Adrenal gland (tissue), 12 donors: ENCODE results near the gene RBM19. TPM values are rescaled to one million over a fixed set of nuclear protein-coding genes. Genes with fewer than 3 reads are reported as not detected.

Experiments used
- DNase-seq, 7 donors: peaks; one replicate each; pipeline ENCODE4 v3.0.0-alpha.2; 2019 to 2020
- H3K27ac ChIP-seq, 5 donors: fragments of 200-600 bp; sonication (generic) in 4 of 5; 1 replicate in 3 of 5; 2 replicates in 2 of 5; pipeline versions ENCODE4 v1.5.1 to v1.8.0; 2016 to 2020; ENCODE audit warnings: mild to moderate bottlenecking in 1 of 5
- H3K27me3 ChIP-seq: fragments of 200-600 bp; 2 replicates; pipeline ENCODE4 v1.8.0; 2021
- H3K36me3 ChIP-seq, 2 donors: fragments of 200-600 bp; replicated peaks in 1 of 2; 1 replicate in 1 of 2; 2 replicates in 1 of 2; pipeline versions ENCODE4 v1.5.1 to v1.8.0; 2018 to 2022
- H3K4me1 ChIP-seq, 2 donors: fragments of 200-600 bp; replicated peaks in 1 of 2; 1 replicate in 1 of 2; 2 replicates in 1 of 2; pipeline versions ENCODE4 v1.5.1 to v1.8.0; 2018 to 2021
- H3K4me3 ChIP-seq, 4 donors: fragments of 200-600 bp; sonication (generic) in 3 of 4; one replicate each; pipeline ENCODE4 v1.5.1; 2016 to 2018
- H3K9me3 ChIP-seq, 3 donors: fragments of 200-600 bp; sonication (generic) in 1 of 3; replicated peaks in 1 of 3; 1 replicate in 2 of 3; 2 replicates in 1 of 3; pipeline versions ENCODE4 v1.5.1 to v1.8.0; 2016 to 2021
- CTCF ChIP-seq, 6 experiments: fragments of 450-650 bp in 4 of 6; fragments of 200-600 bp in 2 of 6; sonication (generic) in 1 of 6; IDR thresholded peaks; 1 replicate in 5 of 6; 2 replicates in 1 of 6; pipeline versions ENCODE4 v1.5.1 to v1.8.0; 2016 to 2021; ENCODE audit warnings: antibody characterized with exemption in 6 of 6, mild to moderate bottlenecking in 2 of 6, moderate library complexity in 1 of 6
- POLR2A ChIP-seq, 2 donors: fragments of 450-650 bp; IDR thresholded peaks; one replicate each; pipeline ENCODE4 v1.6.1; 2017; ENCODE audit warnings: antibody characterized with exemption in 2 of 2, mild to moderate bottlenecking in 2 of 2, moderate library complexity in 1 of 2
- WGBS, 4 donors: extraction: QIAGEN DNeasy Blood & Tissue Kit in 2 of 4; methylation state at CpG; one replicate each; pipeline versions ENCODE4 v1.1.5 to v1.1.7; 2013 to 2017; 5-methylcytosine and 5-hydroxymethylcytosine counted together
- intact Hi-C, 2 donors: fragments of 100-400 bp; cut with DNase I; formaldehyde crosslinking; loops; one replicate each; pipeline versions ENCODE4 v1.14.1 to v1.15.0; 2022 to 2023
- polyA plus RNA-seq, 3 donors: library from polyadenylated mRNA; stranded (reverse); fragments of 200-250 nt in 2 of 3; fragments of 350-450 nt in 1 of 3; fragmentation: Illumina TruSeq in 1 of 3; extraction: RNeasy Lipid Tissue Mini Kit (QIAGEN cat#74804) in 1 of 3; gene quantifications; one replicate each; pipeline ENCODE4 v1.2.3, GENCODE V29; 2013 to 2014
- total RNA-seq, 9 donors: library from RNA; depleted of rRNA in 4 of 9; stranded (reverse); fragments of >200 nt in 4 of 9; fragments of 120-200 nt in 1 of 9; fragmentation: NEBNext Ultra II Directional in 1 of 9; extraction: Animal tissue kit (Norgen Biotek cat#: 25700) in 1 of 9; gene quantifications; one replicate each; pipeline versions ENCODE4 v1.1.0 to v1.2.4, GENCODE V29; 2013 to 2023
- donor health status: healthy with polysubstance abuse.
- donor health status: Bipolar disorder and iron deficiency.
- donor health status: DM: yes; HTN: yes; CAD: no.
- donor health status: DM: no; HTN: no; CAD: no.
- donor health status: DM: no; HTN: no; CAD: no.
- donor health status: DM: yes; HTN: yes; CAD: no.

RBM19 gene
- total and polyA plus RNA-seq, 12 donors = 19.6 to 71.4 (median 33.1) TPM

- intact Hi-C loops = no loop called here
- Histone ChIP-seq H3K27ac (no peak overlapping the region), H3K4me1 (no peaks in the 10 kb centered on the region), H3K27me3 (no peaks in the 10 kb centered on the region), H3K4me3 (no peak overlapping the region), H3K36me3 (peaks cover 0 to 42% of the 10 kb centered on the region in 2 donors), H3K9me3 (no peaks in the 10 kb centered on the region)
- DNase-seq = no peak
- WGBS, 4 donors = 68 to 86% (median 75%) methylated on average over 4 of the region's 4 CpGs
- TF ChIP-seq POLR2A (IDR thresholded peaks at IDR 0.05) = no peak
- no peak for TF ChIP-seq CTCF (IDR thresholded peaks at IDR 0.05)
Measured at GRCh38 chr12:113924341-113924740, 41.8 kb downstream of the RBM19 start.

- H3K36me3 ChIP-seq = peaks cover 0 to 42% of the 10 kb centered on the region in 2 donors
- no peak for TF ChIP-seq CTCF (IDR thresholded peaks at IDR 0.05)
- TF ChIP-seq POLR2A (IDR thresholded peaks at IDR 0.05) = no peak
- H3K27ac ChIP-seq = no peak overlapping the region
- 91 to 98% (median 93%) methylated on average over 5 of the region's 5 CpGs for WGBS, 4 donors
- no peaks in the 10 kb centered on the region for H3K9me3 ChIP-seq
- H3K27me3 ChIP-seq = no peaks in the 10 kb centered on the region
- DNase-seq = no peak
- intact Hi-C loops = no loop called here
- no peak overlapping the region for H3K4me3 ChIP-seq
- peaks cover 0 to 6% of the 10 kb centered on the region in 2 donors for H3K4me1 ChIP-seq
Measured at GRCh38 chr12:113923251-113923650, 42.9 kb downstream of the RBM19 start.

GRCh38 chr12:113921430-113921829 is 44.7 kb downstream of the RBM19 start:
- H3K27ac ChIP-seq = no peak overlapping the region
- no peak for DNase-seq
- H3K4me1 ChIP-seq = peaks cover 0 to 6% of the 10 kb centered on the region in 2 donors
- no peaks in the 10 kb centered on the region for H3K27me3 ChIP-seq
- no peak for TF ChIP-seq POLR2A (IDR thresholded peaks at IDR 0.05)
- no peak for TF ChIP-seq CTCF (IDR thresholded peaks at IDR 0.05)
- WGBS, 4 donors = 83 to 87% (median 85%) methylated on average over 3 of the region's 3 CpGs
- intact Hi-C loops = no loop called here
- peaks cover 0 to 43% of the 10 kb centered on the region in 2 donors for H3K36me3 ChIP-seq
- no peaks in the 10 kb centered on the region for H3K9me3 ChIP-seq
- no peak overlapping the region for H3K4me3 ChIP-seq

GRCh38 chr12:113919791-113920190 is 46.3 kb downstream of the RBM19 start:
- TF ChIP-seq CTCF (IDR thresholded peaks at IDR 0.05) = no peak
- TF ChIP-seq POLR2A (IDR thresholded peaks at IDR 0.05) = no peak

More at GRCh38 chr12:113919791-113920190, 46.3 kb downstream of the RBM19 start:
- DNase-seq = no peak
- Histone ChIP-seq H3K27ac (no peak overlapping the region), H3K4me1 (peaks cover 0 to 6% of the 10 kb centered on the region in 2 donors), H3K27me3 (no peaks in the 10 kb centered on the region), H3K4me3 (no peak overlapping the region), H3K36me3 (peaks cover 0 to 28% of the 10 kb centered on the region in 2 donors), H3K9me3 (no peaks in the 10 kb centered on the region)
- intact Hi-C loops = no loop called here
- 95 to 98% (median 95%) methylated on average over 5 of the region's 5 CpGs for WGBS, 4 donors
